ENCODE results near the gene SLC27A3.

SLC27A3 gene

DNA sequence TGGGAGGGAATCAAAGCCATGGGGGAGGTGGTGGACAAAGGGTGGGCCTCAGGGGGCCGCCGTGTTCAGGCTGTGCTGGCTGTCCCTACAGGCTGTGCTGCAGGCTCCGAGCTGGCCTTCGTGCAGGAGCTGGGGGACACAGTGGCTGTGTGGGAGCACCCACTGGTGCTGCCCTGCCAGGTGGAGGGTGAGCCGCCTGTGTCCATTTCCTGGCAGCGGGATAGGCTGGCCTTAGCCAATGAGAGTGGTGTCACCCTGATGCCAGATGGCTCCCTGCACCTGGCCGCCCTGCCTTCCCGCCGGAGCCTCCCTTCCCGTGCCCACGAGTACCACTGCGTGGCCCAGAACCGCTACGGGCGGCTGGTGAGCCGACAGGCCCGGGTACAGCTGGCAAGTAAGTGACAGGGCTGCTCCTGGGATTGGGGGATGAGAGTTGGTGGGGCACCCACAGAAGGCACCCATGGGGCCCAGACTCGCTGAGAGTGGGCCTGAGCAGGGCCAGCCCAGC lies 20.2 kb downstream of the SLC27A3 start:
- no peak for DNase-seq (ENCODE audit: low read depth)
- H3K4me3 ChIP-seq (ENCODE audit: control insufficient read depth, low read depth, low read length): no peak overlapping the region

DNA sequence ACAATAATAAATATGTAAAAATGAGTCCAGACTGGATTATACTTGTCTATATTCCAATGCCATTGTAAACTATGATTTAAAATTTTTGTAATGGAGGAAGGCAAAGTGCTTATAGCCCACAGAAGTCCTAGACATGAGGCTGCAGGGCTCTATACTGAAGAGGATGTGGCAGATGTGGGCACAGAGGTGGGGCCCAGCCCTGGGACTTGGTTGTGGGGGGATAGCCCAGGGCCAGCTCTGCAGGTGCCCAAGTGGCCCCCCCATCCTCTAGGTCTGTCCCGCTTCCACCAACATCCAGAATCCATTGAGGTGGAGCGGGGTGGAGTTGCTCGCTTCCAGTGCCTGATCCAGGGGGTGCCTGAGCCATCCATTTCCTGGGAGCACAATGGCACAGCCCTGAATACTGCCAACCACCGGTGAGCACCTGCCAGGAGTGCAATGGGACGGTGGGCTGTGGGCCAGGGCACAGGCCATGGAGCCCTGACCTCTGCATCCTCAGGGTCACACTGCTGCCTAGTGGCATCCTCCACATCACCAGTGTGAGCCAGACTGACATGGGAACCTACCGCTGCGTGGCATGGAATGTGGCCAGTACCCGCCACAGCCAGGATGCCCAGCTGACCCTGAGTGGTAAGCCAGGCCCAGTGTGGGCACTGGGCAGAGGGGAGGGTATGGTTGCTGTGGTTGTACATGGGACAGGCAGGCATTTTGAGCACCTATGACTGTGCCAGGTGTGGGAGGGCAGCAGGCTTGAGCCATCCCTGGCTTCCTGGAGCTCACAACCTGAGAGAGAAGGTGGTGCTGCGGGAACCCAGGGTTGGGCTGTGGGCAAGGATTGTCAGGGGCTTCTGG lies 21.0 kb downstream of the SLC27A3 start:
- H3K4me3 ChIP-seq (ENCODE audit: control insufficient read depth, low read depth, low read length): no peak overlapping the region
- TF ChIP-seq, protein P1, sequence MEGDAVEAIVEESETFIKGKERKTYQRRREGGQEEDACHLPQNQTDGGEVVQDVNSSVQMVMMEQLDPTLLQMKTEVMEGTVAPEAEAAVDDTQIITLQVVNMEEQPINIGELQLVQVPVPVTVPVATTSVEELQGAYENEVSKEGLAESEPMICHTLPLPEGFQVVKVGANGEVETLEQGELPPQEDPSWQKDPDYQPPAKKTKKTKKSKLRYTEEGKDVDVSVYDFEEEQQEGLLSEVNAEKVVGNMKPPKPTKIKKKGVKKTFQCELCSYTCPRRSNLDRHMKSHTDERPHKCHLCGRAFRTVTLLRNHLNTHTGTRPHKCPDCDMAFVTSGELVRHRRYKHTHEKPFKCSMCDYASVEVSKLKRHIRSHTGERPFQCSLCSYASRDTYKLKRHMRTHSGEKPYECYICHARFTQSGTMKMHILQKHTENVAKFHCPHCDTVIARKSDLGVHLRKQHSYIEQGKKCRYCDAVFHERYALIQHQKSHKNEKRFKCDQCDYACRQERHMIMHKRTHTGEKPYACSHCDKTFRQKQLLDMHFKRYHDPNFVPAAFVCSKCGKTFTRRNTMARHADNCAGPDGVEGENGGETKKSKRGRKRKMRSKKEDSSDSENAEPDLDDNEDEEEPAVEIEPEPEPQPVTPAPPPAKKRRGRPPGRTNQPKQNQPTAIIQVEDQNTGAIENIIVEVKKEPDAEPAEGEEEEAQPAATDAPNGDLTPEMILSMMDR (conservative IDR thresholded peaks at IDR 0.05; ENCODE audit: control insufficient read depth, insufficient read depth, low read depth, low read length): no peak
- no peak for DNase-seq (ENCODE audit: low read depth)

More for the DNA sequence above, 20.2 kb downstream of the SLC27A3 start:
- TF ChIP-seq, protein P1 (conservative IDR thresholded peaks at IDR 0.05; ENCODE audit: control insufficient read depth, insufficient read depth, low read depth, low read length): no peak

DNA sequence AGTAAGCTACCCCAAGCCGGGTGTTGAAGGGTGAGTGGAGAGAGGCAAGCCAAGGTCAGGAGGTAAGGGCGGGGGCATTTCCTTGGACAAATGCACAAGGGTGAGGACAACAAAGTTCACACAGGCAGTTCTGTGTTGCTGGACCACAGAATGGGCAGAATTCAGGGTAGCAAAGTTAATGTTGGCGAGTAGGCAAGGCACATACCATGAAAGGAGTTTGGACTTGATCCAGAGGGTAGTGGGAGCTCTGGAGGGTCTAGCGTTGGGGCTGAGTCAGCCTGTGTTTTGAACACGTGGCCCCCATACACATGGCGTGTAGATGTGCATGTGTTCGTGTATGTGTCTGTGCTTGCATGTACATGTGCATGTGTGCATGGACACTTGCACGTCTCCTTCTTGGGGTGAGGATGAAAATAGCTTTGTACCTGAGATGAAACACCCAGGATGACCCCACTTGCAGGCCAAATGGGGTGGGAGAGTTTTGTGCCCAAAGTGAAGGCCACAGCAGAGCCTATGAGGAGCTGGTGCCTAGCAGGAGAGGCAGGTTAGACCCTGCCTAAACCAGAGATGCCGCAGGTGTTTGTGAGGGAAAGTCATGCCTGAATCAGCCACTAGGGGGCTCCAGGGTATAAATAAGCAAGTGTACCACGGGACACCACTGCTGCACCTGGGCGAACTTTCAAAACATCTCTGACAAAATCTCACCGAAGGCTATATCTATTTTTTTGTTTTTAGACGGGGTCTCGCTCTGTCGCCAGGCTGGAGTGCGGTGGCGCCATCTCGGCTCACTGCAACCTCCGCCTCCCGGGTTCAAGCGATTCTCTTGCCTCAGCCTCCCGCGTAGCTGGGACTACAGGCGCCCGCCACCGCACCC lies 21.8 kb downstream of the SLC27A3 start:
- peak; percentile 68 for DNase-seq (ENCODE audit: low read depth)
- TF ChIP-seq, protein P1 (conservative IDR thresholded peaks at IDR 0.05; ENCODE audit: control insufficient read depth, insufficient read depth, low read depth, low read length): peak; percentile 85
- no peak overlapping the region for H3K4me3 ChIP-seq (ENCODE audit: control insufficient read depth, low read depth, low read length)

DNA sequence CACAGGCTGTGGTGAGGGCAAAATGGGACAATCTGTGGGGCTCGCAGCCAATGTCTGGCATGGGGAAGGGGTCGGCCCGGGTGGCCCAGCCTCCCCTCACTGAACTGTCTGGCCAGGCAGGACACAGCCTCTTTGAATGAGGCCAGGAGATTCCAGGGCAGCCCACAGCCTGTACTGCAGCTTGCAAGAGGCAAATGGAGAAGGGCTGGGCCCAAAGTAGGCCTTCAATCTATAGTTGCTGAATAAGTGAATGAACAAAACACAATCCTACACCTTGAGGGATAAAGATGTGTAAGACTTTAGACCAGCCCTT lies 23.2 kb downstream of the SLC27A3 start:
- TF ChIP-seq, protein P1 (conservative IDR thresholded peaks at IDR 0.05; ENCODE audit: control insufficient read depth, insufficient read depth, low read depth, low read length): no peak
- no peak for DNase-seq (ENCODE audit: low read depth)
- no peak overlapping the region for H3K4me3 ChIP-seq (ENCODE audit: control insufficient read depth, low read depth, low read length)

DNA sequence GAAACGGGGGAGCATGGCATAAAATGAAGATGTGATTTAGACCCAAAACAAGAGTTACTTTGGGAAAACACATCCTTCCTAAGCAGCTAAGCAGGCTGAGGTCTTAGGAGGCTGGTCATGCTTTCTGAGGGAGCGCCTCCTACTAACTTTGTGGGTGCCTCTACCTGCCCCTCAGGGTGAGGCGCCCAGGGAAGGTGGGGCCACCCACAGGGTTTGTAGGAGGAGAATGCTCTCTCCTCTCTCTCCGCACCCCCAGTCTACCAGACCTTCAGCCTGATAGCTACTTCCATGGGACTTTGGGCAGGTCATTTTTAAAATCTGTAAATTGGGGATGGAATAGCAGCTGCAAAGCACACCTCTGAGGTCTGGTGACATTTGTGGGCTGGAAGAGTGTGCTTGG lies 23.8 kb downstream of the SLC27A3 start:
- DNase-seq (ENCODE audit: low read depth): no peak
- TF ChIP-seq, protein P1 (conservative IDR thresholded peaks at IDR 0.05; ENCODE audit: control insufficient read depth, insufficient read depth, low read depth, low read length): no peak
- no peak overlapping the region for H3K4me3 ChIP-seq (ENCODE audit: control insufficient read depth, low read depth, low read length)

DNA sequence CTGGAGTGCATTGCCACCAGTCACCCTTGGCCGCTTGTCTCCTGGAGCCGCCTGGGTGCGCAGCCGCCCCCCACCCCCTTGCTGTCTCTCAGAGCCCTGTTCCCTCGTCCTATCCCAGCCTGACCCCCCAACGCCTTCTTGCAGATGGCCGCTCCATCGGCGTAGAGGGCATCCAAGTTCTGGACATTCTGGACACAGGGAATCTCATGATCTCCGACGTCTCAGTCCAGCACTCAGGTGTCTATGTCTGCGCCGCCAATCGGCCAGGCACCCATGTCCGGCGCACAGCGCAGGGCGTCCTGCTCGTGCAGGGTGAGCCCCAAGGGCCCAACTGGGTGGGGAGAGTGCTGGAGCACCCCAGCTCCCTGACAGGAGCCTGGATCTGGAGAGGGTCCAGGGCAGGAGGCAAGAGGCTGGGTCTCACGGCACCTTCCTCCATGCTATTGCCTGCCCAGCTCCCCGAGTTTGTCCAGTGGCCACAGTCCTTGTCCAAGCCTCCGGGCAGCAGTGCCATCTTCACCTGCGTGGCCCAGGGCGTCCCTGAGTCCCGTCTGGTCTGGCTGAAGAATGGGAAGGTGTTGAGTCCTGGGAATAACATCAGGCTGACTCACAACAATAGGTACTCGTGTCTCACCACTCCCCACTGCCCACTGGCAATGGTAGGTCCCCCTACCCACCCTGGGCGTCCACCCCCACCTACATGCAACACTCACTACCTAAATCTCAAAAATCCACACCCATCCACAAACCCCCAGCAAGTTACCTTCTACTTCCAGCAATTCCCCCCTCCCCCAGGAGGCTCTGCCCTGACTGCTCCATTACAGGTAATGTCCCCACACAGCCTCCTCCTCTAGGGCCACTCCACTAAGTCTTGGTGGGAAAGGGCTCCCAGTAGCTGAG lies 24.6 kb downstream of the SLC27A3 start:
- TF ChIP-seq, protein P1 (conservative IDR thresholded peaks at IDR 0.05; ENCODE audit: control insufficient read depth, insufficient read depth, low read depth, low read length): no peak
- DNase-seq (ENCODE audit: low read depth): no peak
- H3K4me3 ChIP-seq (ENCODE audit: control insufficient read depth, low read depth, low read length): no peak overlapping the region
